Measurements from ENCODE around the gene OPA3. TPM values are rescaled to one million over a fixed set of nuclear protein-coding genes. Genes with fewer than 3 reads are reported as not detected.

Gene OPA3
- total RNA-seq, 2 donors from 2014 or later = 8.4 to 13.1 TPM

- no peak overlapping the region for H3K4me3 ChIP-seq
- H3K4me1 ChIP-seq (ENCODE audit: control insufficient read depth in 1 of 2, low read depth in 2 of 2) = peaks cover 0 to 1% of the 10 kb centered on the region in 2 donors
- H3K27ac ChIP-seq = no peak overlapping the region
- no peak for ATAC-seq (ENCODE audit: insufficient number of reproducible peaks, low FRiP score, low read depth)
- H3K27me3 ChIP-seq (replicated peaks; ENCODE audit: insufficient read depth) = no peaks in the 10 kb centered on the region
- no peaks in the 10 kb centered on the region for H3K9me3 ChIP-seq
- TF ChIP-seq CTCF (IDR thresholded peaks at IDR 0.05) = no peak
- no peak for DNase-seq (ENCODE audit: low spot score)
- H3K36me3 ChIP-seq = no peaks in the 10 kb centered on the region
Measured at GRCh38 chr19:45590300-45591003, 5.8 kb upstream of the OPA3 start.

GRCh38 chr19:45589768-45590167, 5.2 kb upstream of the OPA3 start:
- DNase-seq (ENCODE audit: low spot score) = no peak
- no peak for TF ChIP-seq CTCF (IDR thresholded peaks at IDR 0.05)
- Histone ChIP-seq H3K36me3 (no peaks in the 10 kb centered on the region), H3K9me3 (no peaks in the 10 kb centered on the region), H3K4me1 (ENCODE audit: control insufficient read depth in 1 of 2, low read depth in 2 of 2) (peaks cover 0 to 6% of the 10 kb centered on the region in 2 donors), H3K27me3 (replicated peaks; ENCODE audit: insufficient read depth) (no peaks in the 10 kb centered on the region), H3K4me3 (no peak overlapping the region), H3K27ac (no peak overlapping the region)
- no peak for ATAC-seq (ENCODE audit: insufficient number of reproducible peaks, low FRiP score, low read depth)

- Histone ChIP-seq H3K4me3 (no peak overlapping the region), H3K9me3 (no peaks in the 10 kb centered on the region), H3K27ac (no peak overlapping the region), H3K4me1 (ENCODE audit: control insufficient read depth in 1 of 2, low read depth in 2 of 2) (peaks cover 5 to 12% of the 10 kb centered on the region in 2 donors), H3K36me3 (no peaks in the 10 kb centered on the region), H3K27me3 (replicated peaks; ENCODE audit: insufficient read depth) (no peaks in the 10 kb centered on the region)
- TF ChIP-seq CTCF (IDR thresholded peaks at IDR 0.05) = no peak
- DNase-seq (ENCODE audit: low spot score) (no peak), ATAC-seq (ENCODE audit: insufficient number of reproducible peaks, low FRiP score, low read depth) (no peak)
Measured at GRCh38 chr19:45587873-45588272, 3.3 kb upstream of the OPA3 start.

GRCh38 chr19:45585158-45585577, 566 bp upstream of the OPA3 start:
- peak overlapping the region; percentile 96 for H3K4me3 ChIP-seq
- H3K27me3 ChIP-seq (replicated peaks; ENCODE audit: insufficient read depth) = no peaks in the 10 kb centered on the region
- peak overlapping the region; percentile 96 to 97 for H3K27ac ChIP-seq
- peaks cover 5 to 12% of the 10 kb centered on the region in 2 donors for H3K4me1 ChIP-seq (ENCODE audit: control insufficient read depth in 1 of 2, low read depth in 2 of 2)
- ATAC-seq (ENCODE audit: insufficient number of reproducible peaks, low FRiP score, low read depth) (no peak), DNase-seq (ENCODE audit: low spot score) (no peak)
- no peaks in the 10 kb centered on the region for H3K36me3 ChIP-seq
- no peak for TF ChIP-seq CTCF (IDR thresholded peaks at IDR 0.05)
- H3K9me3 ChIP-seq = no peaks in the 10 kb centered on the region

GRCh38 chr19:45581576-45581975, 3.0 kb downstream of the OPA3 start:
- Histone ChIP-seq H3K9me3 (no peaks in the 10 kb centered on the region), H3K4me3 (no peak overlapping the region), H3K36me3 (no peaks in the 10 kb centered on the region), H3K4me1 (ENCODE audit: control insufficient read depth in 1 of 2, low read depth in 2 of 2) (peaks cover 5 to 12% of the 10 kb centered on the region in 2 donors), H3K27ac (no peak overlapping the region), H3K27me3 (replicated peaks; ENCODE audit: insufficient read depth) (no peaks in the 10 kb centered on the region)
- no peak for TF ChIP-seq CTCF (IDR thresholded peaks at IDR 0.05)
- no peak for ATAC-seq (ENCODE audit: insufficient number of reproducible peaks, low FRiP score, low read depth)
- DNase-seq (ENCODE audit: low spot score) = no peak

Data from thoracic aorta (tissue), 2 donors.